Keratinocyte (primary cell): Measurements from ENCODE around the gene CDH15.

Experiments used
- EZH2 ChIP-seq: IDR thresholded peaks from one replicate; pipeline ENCODE4 v1.6.1; 2012; ENCODE audit warnings: inconsistent platforms, mild to moderate bottlenecking, low read length, moderate library complexity
- TF ChIP-seq, protein P1 (sequence below), 3 experiments: IDR thresholded peaks in 1 of 3; conservative IDR thresholded peaks in 1 of 3; optimal IDR thresholded peaks in 1 of 3; 2 replicates in 2 of 3; 3 replicates in 1 of 3; pipeline versions ENCODE3 to v1.5.1; 2011; ENCODE audit warnings: low read length in 3 of 3, mild to moderate bottlenecking in 3 of 3, moderate library complexity in 2 of 3, control low read depth in 1 of 3, inconsistent platforms in 1 of 3; ENCODE audit not compliant: insufficient read depth in 2 of 3; ENCODE audit errors: extremely low read depth in 1 of 3

DNA sequence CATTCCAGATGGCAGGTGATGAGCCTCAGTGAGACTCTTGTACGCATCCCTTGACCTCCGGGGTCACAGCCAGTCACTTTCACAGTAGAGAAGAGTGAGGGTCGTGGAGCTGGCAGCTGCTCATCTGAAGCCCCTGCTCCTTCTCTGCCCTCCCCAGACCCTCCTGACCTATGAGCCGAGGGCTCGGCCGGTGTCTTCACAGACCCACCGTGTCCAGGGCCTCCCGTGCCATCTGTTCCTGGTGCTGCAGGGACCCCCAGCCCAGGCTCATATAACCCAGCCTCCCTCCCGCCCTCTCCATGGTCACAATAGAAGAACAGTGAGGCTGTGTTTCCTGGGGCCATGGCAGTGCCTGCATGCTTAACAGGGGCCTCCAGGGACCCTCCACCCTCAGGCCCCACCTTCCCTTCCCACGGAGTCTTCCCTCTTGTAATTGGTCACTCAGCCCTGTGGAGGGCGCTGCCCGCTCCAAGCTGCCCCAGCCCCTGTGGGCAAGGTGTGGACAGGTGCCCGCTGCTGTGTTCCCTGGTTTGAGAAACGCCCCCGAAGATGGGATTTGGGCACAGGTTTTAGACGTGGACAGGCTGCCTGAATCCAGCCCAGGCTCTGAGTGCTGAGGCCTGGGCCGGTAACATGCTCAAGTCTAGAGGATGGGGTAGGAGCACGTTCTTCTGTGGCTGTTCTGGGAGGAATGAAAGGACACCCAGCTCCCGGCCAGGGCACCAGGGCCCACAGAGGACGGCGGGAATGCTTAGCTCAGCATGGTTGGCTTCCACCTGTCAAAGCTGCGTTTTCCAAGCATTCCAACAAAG lies 39.1 kb upstream of the CDH15 start:
- TF ChIP-seq, protein P1, sequence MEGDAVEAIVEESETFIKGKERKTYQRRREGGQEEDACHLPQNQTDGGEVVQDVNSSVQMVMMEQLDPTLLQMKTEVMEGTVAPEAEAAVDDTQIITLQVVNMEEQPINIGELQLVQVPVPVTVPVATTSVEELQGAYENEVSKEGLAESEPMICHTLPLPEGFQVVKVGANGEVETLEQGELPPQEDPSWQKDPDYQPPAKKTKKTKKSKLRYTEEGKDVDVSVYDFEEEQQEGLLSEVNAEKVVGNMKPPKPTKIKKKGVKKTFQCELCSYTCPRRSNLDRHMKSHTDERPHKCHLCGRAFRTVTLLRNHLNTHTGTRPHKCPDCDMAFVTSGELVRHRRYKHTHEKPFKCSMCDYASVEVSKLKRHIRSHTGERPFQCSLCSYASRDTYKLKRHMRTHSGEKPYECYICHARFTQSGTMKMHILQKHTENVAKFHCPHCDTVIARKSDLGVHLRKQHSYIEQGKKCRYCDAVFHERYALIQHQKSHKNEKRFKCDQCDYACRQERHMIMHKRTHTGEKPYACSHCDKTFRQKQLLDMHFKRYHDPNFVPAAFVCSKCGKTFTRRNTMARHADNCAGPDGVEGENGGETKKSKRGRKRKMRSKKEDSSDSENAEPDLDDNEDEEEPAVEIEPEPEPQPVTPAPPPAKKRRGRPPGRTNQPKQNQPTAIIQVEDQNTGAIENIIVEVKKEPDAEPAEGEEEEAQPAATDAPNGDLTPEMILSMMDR (optimal IDR thresholded peaks at IDR 0.05 in 1 of 3, IDR thresholded peaks at IDR 0.05 in 1 of 3, conservative IDR thresholded peaks at IDR 0.05 in 1 of 3; ENCODE audit: extremely low read depth in 1 of 3, insufficient read depth in 2 of 3, low read length in 3 of 3) = no peak
- no peak for TF ChIP-seq EZH2
